ENCODE results near the gene SLC9A9.

DNA sequence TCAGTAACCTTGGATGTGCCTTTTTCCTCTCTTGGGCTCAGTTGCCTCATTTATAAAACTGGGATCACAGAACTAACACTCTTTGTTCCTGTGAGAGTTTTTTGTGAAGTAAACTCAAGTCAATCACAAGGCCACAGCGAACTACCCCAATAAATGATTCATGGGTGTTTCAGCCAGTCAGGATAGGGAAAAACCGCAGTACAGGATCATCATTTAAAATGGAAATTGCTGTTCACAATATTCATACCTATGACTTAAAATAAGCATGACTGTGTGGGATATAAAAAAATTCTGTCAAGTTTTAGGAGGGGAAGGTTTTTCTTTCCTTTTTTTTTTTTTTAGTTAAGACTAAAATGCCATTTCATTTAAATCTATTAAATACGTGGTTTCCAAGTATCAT is 490.6 kb downstream of the SLC9A9 start:
- TF ChIP-seq, protein P1, sequence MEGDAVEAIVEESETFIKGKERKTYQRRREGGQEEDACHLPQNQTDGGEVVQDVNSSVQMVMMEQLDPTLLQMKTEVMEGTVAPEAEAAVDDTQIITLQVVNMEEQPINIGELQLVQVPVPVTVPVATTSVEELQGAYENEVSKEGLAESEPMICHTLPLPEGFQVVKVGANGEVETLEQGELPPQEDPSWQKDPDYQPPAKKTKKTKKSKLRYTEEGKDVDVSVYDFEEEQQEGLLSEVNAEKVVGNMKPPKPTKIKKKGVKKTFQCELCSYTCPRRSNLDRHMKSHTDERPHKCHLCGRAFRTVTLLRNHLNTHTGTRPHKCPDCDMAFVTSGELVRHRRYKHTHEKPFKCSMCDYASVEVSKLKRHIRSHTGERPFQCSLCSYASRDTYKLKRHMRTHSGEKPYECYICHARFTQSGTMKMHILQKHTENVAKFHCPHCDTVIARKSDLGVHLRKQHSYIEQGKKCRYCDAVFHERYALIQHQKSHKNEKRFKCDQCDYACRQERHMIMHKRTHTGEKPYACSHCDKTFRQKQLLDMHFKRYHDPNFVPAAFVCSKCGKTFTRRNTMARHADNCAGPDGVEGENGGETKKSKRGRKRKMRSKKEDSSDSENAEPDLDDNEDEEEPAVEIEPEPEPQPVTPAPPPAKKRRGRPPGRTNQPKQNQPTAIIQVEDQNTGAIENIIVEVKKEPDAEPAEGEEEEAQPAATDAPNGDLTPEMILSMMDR (IDR thresholded peaks at IDR 0.05; ENCODE audit: low read length): no peak
- no peak for TF ChIP-seq EZH2phosphoT487 (IDR thresholded peaks at IDR 0.05; ENCODE audit: low read length)
